PC-3 (cell line): ENCODE measurements around the gene ASPSCR1.

Experiments
- EZH2 ChIP-seq: fragments of 300-600 bp; sonication (generic); IDR thresholded peaks from one replicate; pipeline ENCODE4 v1.6.1; 2017; ENCODE audit warnings: antibody characterized with exemption, mild to moderate bottlenecking, low read length; ENCODE audit not compliant: unreplicated experiment
- EZH2phosphoT487 ChIP-seq: fragments of 300-600 bp; sonication (generic); IDR thresholded peaks from 2 replicates; pipeline ENCODE4 v1.6.1; 2018; ENCODE audit warnings: mild to moderate bottlenecking, antibody characterized with exemption, low read length, borderline replicate concordance
- TF ChIP-seq, protein P1 (sequence below): fragments of 300-600 bp; sonication (generic); conservative IDR thresholded peaks from 2 replicates; pipeline ENCODE4 v1.5.1; 2017; ENCODE audit warnings: antibody characterized with exemption, low read depth, mild to moderate bottlenecking, low read length

DNA sequence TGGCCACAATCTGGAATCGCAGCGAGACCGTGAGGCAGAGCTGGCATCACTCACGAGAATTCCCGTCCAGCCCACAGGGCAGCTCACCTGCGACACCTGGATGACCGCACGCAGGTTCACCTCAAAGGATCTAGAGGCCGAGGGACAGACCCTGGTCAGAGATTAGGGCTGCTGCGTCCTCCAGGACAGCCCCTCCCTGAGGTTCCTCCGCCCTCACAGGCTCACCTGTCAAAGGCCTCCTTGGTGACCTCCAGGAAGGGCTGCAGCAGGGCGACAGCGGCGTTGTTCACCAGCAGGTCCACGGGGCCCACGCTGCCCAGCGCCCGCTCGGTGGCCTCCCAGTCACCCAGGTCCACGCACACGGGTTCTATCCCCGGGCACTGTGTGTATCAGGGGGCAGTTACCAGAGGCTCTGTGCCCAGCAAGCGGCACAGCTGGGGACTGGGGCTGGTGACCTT is 59.2 kb downstream of the ASPSCR1 start:
- TF ChIP-seq, protein P1, sequence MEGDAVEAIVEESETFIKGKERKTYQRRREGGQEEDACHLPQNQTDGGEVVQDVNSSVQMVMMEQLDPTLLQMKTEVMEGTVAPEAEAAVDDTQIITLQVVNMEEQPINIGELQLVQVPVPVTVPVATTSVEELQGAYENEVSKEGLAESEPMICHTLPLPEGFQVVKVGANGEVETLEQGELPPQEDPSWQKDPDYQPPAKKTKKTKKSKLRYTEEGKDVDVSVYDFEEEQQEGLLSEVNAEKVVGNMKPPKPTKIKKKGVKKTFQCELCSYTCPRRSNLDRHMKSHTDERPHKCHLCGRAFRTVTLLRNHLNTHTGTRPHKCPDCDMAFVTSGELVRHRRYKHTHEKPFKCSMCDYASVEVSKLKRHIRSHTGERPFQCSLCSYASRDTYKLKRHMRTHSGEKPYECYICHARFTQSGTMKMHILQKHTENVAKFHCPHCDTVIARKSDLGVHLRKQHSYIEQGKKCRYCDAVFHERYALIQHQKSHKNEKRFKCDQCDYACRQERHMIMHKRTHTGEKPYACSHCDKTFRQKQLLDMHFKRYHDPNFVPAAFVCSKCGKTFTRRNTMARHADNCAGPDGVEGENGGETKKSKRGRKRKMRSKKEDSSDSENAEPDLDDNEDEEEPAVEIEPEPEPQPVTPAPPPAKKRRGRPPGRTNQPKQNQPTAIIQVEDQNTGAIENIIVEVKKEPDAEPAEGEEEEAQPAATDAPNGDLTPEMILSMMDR, result no peak
- no peak for TF ChIP-seq EZH2
- no peak for TF ChIP-seq EZH2phosphoT487
